PC-9 (cell line): Measurements from ENCODE around the gene SLC27A6.

Experiments used
- EZH2 ChIP-seq: fragments of 200-600 bp; sonication (generic); IDR thresholded peaks from 2 replicates; pipeline ENCODE4 v1.8.0; 2017; ENCODE audit warnings: antibody characterized with exemption, low read depth
- TF ChIP-seq, protein P1 (sequence below): fragments of 200-600 bp; sonication (generic); conservative IDR thresholded peaks from 2 replicates; pipeline ENCODE4 v1.6.1; 2017; ENCODE audit warnings: mixed run types, antibody characterized with exemption, mild to moderate bottlenecking, moderate library complexity

DNA sequence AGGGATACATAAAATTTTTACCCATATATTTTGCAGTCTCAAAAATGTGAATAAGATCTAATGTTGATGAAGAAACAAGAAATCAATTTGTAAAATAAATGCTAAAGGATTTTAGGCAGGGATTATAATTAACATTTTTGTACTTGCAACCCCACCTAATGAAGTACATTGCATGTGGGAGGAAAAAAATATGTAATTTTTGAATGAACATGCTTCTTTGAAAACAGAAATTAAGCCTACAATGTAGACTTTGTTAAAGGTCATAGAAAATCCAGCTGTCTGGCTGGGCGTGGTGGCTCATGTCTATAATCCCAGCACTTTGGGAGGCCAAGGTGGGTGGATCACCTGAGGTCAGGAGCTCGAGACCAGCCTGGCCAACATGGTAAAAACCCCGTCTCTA lies 15.6 kb downstream of the SLC27A6 start:
- TF ChIP-seq, protein P1, sequence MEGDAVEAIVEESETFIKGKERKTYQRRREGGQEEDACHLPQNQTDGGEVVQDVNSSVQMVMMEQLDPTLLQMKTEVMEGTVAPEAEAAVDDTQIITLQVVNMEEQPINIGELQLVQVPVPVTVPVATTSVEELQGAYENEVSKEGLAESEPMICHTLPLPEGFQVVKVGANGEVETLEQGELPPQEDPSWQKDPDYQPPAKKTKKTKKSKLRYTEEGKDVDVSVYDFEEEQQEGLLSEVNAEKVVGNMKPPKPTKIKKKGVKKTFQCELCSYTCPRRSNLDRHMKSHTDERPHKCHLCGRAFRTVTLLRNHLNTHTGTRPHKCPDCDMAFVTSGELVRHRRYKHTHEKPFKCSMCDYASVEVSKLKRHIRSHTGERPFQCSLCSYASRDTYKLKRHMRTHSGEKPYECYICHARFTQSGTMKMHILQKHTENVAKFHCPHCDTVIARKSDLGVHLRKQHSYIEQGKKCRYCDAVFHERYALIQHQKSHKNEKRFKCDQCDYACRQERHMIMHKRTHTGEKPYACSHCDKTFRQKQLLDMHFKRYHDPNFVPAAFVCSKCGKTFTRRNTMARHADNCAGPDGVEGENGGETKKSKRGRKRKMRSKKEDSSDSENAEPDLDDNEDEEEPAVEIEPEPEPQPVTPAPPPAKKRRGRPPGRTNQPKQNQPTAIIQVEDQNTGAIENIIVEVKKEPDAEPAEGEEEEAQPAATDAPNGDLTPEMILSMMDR, result no peak
- no peak for TF ChIP-seq EZH2
